ENCODE results near the gene BEND3.
A peak's percentile ranks its signal among the peaks of the same experiment; 100 is the strongest.

DNA sequence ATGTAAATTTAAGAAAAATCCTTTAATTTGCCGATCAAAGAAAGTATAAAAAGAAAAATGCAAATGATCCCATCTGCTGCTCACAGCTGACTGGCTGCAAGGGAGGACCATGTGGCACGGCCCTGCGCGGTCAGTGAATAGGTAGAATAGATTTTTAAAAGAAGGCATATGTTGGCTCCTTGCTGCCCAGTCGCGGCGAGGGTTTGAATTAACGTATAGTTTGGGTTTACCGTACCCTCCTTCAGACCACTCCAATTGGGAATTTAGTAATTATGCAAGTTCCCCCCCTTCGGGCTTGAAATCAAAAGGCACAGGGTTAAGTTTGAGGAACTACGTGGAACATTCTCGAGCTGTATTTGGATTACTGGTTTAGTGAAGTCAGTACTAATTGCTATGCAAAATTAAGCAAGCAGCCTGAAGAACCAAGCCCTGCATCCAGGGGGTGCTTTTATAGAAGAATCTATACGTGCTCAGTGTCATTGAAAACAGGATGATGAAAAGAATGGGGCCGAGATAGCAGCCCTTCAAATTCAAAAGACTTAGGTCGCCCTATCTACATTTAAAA lies 1.1 kb upstream of the BEND3 start:
- TF ChIP-seq, protein P1, sequence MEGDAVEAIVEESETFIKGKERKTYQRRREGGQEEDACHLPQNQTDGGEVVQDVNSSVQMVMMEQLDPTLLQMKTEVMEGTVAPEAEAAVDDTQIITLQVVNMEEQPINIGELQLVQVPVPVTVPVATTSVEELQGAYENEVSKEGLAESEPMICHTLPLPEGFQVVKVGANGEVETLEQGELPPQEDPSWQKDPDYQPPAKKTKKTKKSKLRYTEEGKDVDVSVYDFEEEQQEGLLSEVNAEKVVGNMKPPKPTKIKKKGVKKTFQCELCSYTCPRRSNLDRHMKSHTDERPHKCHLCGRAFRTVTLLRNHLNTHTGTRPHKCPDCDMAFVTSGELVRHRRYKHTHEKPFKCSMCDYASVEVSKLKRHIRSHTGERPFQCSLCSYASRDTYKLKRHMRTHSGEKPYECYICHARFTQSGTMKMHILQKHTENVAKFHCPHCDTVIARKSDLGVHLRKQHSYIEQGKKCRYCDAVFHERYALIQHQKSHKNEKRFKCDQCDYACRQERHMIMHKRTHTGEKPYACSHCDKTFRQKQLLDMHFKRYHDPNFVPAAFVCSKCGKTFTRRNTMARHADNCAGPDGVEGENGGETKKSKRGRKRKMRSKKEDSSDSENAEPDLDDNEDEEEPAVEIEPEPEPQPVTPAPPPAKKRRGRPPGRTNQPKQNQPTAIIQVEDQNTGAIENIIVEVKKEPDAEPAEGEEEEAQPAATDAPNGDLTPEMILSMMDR (IDR thresholded peaks at IDR 0.05; ENCODE audit: low read length), result peak; percentile 29
- TF ChIP-seq EZH2 (optimal IDR thresholded peaks at IDR 0.05; ENCODE audit: low read depth, low read length) (no peak), EZH2phosphoT487 (IDR thresholded peaks at IDR 0.05; ENCODE audit: low read length) (no peak)

All from MM.1S (cell line).